Liver (tissue), 9 donors: ENCODE measurements around the gene TMPRSS11D. TPM values are rescaled to one million over a fixed set of nuclear protein-coding genes. Genes with fewer than 3 reads are reported as not detected.

ENCODE experiments used
- DNase-seq: peaks from one replicate; pipeline ENCODE4 v3.0.0-alpha.2; 2017; ENCODE audit warnings: low spot score
- H3K27ac ChIP-seq, 2 donors: one replicate each; pipeline ENCODE4 v1.7.0; 2013; ENCODE audit warnings: inconsistent platforms in 2 of 2, low read length in 2 of 2, control low read depth in 1 of 2, low read depth in 1 of 2, mild to moderate bottlenecking in 1 of 2
- H3K27me3 ChIP-seq, 4 donors: one replicate each; pipeline versions ENCODE4 v1.6.1 to v1.7.0; 2013; ENCODE audit warnings: low read length in 3 of 4, inconsistent platforms in 1 of 4, mild to moderate bottlenecking in 1 of 4, moderate library complexity in 1 of 4; ENCODE audit not compliant: control insufficient read depth in 4 of 4, insufficient read depth in 4 of 4
- H3K36me3 ChIP-seq, 4 donors: one replicate each; pipeline versions ENCODE4 v1.6.1 to v1.7.0; 2013; ENCODE audit warnings: low read length in 3 of 4, mild to moderate bottlenecking in 3 of 4, low read depth in 1 of 4, moderate library complexity in 1 of 4; ENCODE audit not compliant: control insufficient read depth in 4 of 4, insufficient read depth in 3 of 4
- H3K4me1 ChIP-seq, 4 donors: one replicate each; pipeline versions ENCODE4 v1.6.1 to v1.7.0; 2013; ENCODE audit warnings: low read length in 3 of 4, mild to moderate bottlenecking in 3 of 4, moderate library complexity in 1 of 4; ENCODE audit not compliant: control insufficient read depth in 4 of 4, insufficient read depth in 4 of 4
- H3K4me3 ChIP-seq, 3 donors: one replicate each; pipeline versions ENCODE4 v1.6.1 to v1.7.0; 2013; ENCODE audit warnings: low read length in 3 of 3, control low read depth in 1 of 3, low read depth in 1 of 3, mild to moderate bottlenecking in 1 of 3
- H3K9ac ChIP-seq, 2 donors: one replicate each; pipeline ENCODE4 v1.7.0; 2013; ENCODE audit warnings: low read length in 2 of 2, mild to moderate bottlenecking in 2 of 2, moderate library complexity in 2 of 2, control low read depth in 1 of 2, low read depth in 1 of 2
- H3K9me3 ChIP-seq, 4 donors: one replicate each; pipeline versions ENCODE4 v1.6.1 to v1.7.0; 2013; ENCODE audit warnings: low read length in 3 of 4; ENCODE audit not compliant: control insufficient read depth in 4 of 4
- ATF3 ChIP-seq: IDR thresholded peaks from 2 replicates; pipeline ENCODE4 v1.6.1; 2016; ENCODE audit warnings: antibody characterized with exemption
- CTCF ChIP-seq: fragments of 150-350 bp; IDR thresholded peaks from 2 replicates; pipeline ENCODE4 v1.5.1; 2017; ENCODE audit warnings: improper control_type of control experiment, low read depth, low read length; ENCODE audit not compliant: missing input control
- EGR1 ChIP-seq, 2 donors: IDR thresholded peaks; 2 replicates each; pipeline ENCODE4 v1.6.1; 2016 to 2018; ENCODE audit warnings: antibody characterized with exemption in 2 of 2, low read depth in 2 of 2
- FOXA1 ChIP-seq: IDR thresholded peaks from 2 replicates; pipeline ENCODE4 v1.6.1; 2016; ENCODE audit warnings: antibody characterized with exemption
- FOXA2 ChIP-seq: IDR thresholded peaks from 2 replicates; pipeline ENCODE4 v1.6.1; 2016; ENCODE audit warnings: antibody characterized with exemption
- GABPA ChIP-seq, 2 donors: IDR thresholded peaks in 1 of 2; conservative IDR thresholded peaks in 1 of 2; 2 replicates each; pipeline ENCODE4 v1.6.1; 2016; ENCODE audit warnings: antibody characterized with exemption in 2 of 2, mild to moderate bottlenecking in 1 of 2, moderate library complexity in 1 of 2
- HNF4A ChIP-seq, 2 donors: conservative IDR thresholded peaks; 2 replicates each; pipeline ENCODE4 v1.6.1; 2016; ENCODE audit warnings: antibody characterized with exemption in 2 of 2, mild to moderate bottlenecking in 2 of 2
- HNF4G ChIP-seq: IDR thresholded peaks from 2 replicates; pipeline ENCODE4 v1.6.1; 2016; ENCODE audit warnings: antibody characterized with exemption
- JUND ChIP-seq, 2 donors: IDR thresholded peaks; 2 replicates each; pipeline ENCODE4 v1.6.1; 2016; ENCODE audit warnings: antibody characterized with exemption in 2 of 2
- MAX ChIP-seq: IDR thresholded peaks from 2 replicates; pipeline ENCODE4 v1.6.1; 2016; ENCODE audit warnings: antibody characterized with exemption
- NR2F2 ChIP-seq: IDR thresholded peaks from 2 replicates; pipeline ENCODE4 v1.6.1; 2016; ENCODE audit warnings: antibody characterized with exemption
- RAD21 ChIP-seq, 2 donors: IDR thresholded peaks; 2 replicates each; pipeline ENCODE4 v1.6.1; 2016; ENCODE audit warnings: antibody characterized with exemption in 2 of 2, mild to moderate bottlenecking in 2 of 2
- REST ChIP-seq: IDR thresholded peaks from 2 replicates; pipeline ENCODE4 v1.6.1; 2016; ENCODE audit warnings: antibody characterized with exemption, mild to moderate bottlenecking
- RXRA ChIP-seq, 2 donors: IDR thresholded peaks; 2 replicates each; pipeline ENCODE4 v1.6.1; 2017 to 2018; ENCODE audit warnings: antibody characterized with exemption in 2 of 2, mild to moderate bottlenecking in 1 of 2
- SP1 ChIP-seq: IDR thresholded peaks from 2 replicates; pipeline ENCODE4 v1.6.1; 2018; ENCODE audit warnings: antibody characterized with exemption, mild to moderate bottlenecking
- TAF1 ChIP-seq: conservative IDR thresholded peaks from 2 replicates; pipeline ENCODE4 v1.6.1; 2016; ENCODE audit warnings: antibody characterized with exemption, mild to moderate bottlenecking
- YY1 ChIP-seq: IDR thresholded peaks from 2 replicates; pipeline ENCODE4 v1.6.1; 2016; ENCODE audit warnings: antibody characterized with exemption, mild to moderate bottlenecking
- ZBTB33 ChIP-seq: IDR thresholded peaks from 2 replicates; pipeline ENCODE4 v1.6.1; 2016; ENCODE audit warnings: antibody characterized with exemption
- WGBS: extraction: QIAGEN DNeasy Blood & Tissue Kit; methylation state at CpG from one replicate; pipeline ENCODE4 v1.1.7; 2013; 5-methylcytosine and 5-hydroxymethylcytosine counted together
- polyA plus RNA-seq, 2 donors: library from polyadenylated mRNA; stranded (reverse) in 1 of 2; unstranded in 1 of 2; fragments of 200-250 nt in 1 of 2; fragments of >200 nt in 1 of 2; fragmentation: Nextera tagmentation in 1 of 2; extraction: Ambion mirVana in 1 of 2; gene quantifications; one replicate each; pipeline versions ENCODE4 v1.2.1 to v1.2.3, GENCODE V29; 2013 to 2015
- total RNA-seq, 2 donors: library from RNA; depleted of rRNA; stranded (reverse); fragments of >200 nt; gene quantifications; one replicate each; pipeline ENCODE4 v1.2.3, GENCODE V29; 2014
- donor health status: healthy.
- donor health status: healthy.
- donor health status: healthy.
- donor health status: healthy.
- donor health status: healthy.

Gene TMPRSS11D
- total and polyA plus RNA-seq, 4 donors: 0.03 TPM; not detected in 3

- TF ChIP-seq RXRA (IDR thresholded peaks at IDR 0.05): no peak
- Histone ChIP-seq H3K27ac (no peak overlapping the region), H3K4me1 (no peaks in the 10 kb centered on the region), H3K9me3 (no peaks in the 10 kb centered on the region), H3K4me3 (no peak overlapping the region), H3K36me3 (no peaks in the 10 kb centered on the region), H3K9ac (no peak overlapping the region), H3K27me3 (no peaks in the 10 kb centered on the region)
- DNase-seq: no peak
- 91% methylated on average over 4 of the region's 4 CpGs for WGBS
Measured at GRCh38 chr4:67907650-67908049, 23.8 kb upstream of the TMPRSS11D start.

GRCh38 chr4:67899096-67899495, 15.3 kb upstream of the TMPRSS11D start:
- Histone ChIP-seq H3K9me3 (no peaks in the 10 kb centered on the region), H3K36me3 (no peaks in the 10 kb centered on the region), H3K9ac (no peak overlapping the region), H3K27me3 (no peaks in the 10 kb centered on the region), H3K4me3 (no peak overlapping the region), H3K27ac (no peak overlapping the region), H3K4me1 (no peaks in the 10 kb centered on the region)
- TF ChIP-seq EGR1 (IDR thresholded peaks at IDR 0.05; ENCODE audit: low read depth in 2 of 2): no peak
- no peak for TF ChIP-seq ZBTB33
- no peak for TF ChIP-seq FOXA2
- no peak for TF ChIP-seq HNF4G
- no peak for TF ChIP-seq MAX
- no peak for TF ChIP-seq ATF3
- TF ChIP-seq SP1: no peak
- no peak for TF ChIP-seq NR2F2
- no peak for TF ChIP-seq FOXA1
- no peak for TF ChIP-seq HNF4A (conservative IDR thresholded peaks at IDR 0.05)
- TF ChIP-seq CTCF: no peak
- no peak for TF ChIP-seq TAF1
- TF ChIP-seq REST: no peak
- TF ChIP-seq GABPA (IDR thresholded peaks at IDR 0.05 in 1 of 2, conservative IDR thresholded peaks at IDR 0.05 in 1 of 2): no peak
- no peak for TF ChIP-seq YY1
- TF ChIP-seq RAD21 (IDR thresholded peaks at IDR 0.05): no peak
- no peak for TF ChIP-seq JUND (IDR thresholded peaks at IDR 0.05)
- TF ChIP-seq RXRA (IDR thresholded peaks at IDR 0.05): no peak
- no peak for DNase-seq
